ENCODE measurements around the gene E2F1. TPM values are rescaled to one million over a fixed set of nuclear protein-coding genes. Genes with fewer than 3 reads are reported as not detected.

E2F1 gene
- total and polyA plus RNA-seq, 2 experiments from 2014 or later = 12.1 to 42.6 TPM

DNA sequence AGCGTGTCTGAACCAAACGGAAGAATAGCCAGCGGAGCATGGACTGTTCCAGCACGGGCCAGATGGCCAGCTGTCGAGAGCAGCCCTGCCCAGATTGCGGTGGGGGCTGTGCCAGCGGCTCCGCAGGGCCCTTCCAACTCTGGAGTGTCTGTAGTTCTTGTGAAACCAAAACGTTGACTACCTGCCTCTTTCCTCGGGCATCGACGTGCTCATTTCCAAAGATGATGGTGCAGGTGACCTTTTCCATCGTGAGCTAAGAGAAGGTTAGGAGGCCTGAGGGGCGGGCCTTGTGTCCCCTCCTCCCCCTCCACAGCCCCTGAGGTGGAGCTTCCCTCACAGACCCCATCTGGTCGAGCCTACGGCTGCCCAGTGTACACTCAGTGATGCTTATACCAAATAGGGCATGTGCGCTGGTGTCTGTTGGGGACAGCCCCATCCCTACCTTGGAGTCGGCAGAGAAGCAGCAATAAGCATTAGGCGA lies 36.9 kb downstream of the E2F1 start (continued):
- TF ChIP-seq, protein P1, sequence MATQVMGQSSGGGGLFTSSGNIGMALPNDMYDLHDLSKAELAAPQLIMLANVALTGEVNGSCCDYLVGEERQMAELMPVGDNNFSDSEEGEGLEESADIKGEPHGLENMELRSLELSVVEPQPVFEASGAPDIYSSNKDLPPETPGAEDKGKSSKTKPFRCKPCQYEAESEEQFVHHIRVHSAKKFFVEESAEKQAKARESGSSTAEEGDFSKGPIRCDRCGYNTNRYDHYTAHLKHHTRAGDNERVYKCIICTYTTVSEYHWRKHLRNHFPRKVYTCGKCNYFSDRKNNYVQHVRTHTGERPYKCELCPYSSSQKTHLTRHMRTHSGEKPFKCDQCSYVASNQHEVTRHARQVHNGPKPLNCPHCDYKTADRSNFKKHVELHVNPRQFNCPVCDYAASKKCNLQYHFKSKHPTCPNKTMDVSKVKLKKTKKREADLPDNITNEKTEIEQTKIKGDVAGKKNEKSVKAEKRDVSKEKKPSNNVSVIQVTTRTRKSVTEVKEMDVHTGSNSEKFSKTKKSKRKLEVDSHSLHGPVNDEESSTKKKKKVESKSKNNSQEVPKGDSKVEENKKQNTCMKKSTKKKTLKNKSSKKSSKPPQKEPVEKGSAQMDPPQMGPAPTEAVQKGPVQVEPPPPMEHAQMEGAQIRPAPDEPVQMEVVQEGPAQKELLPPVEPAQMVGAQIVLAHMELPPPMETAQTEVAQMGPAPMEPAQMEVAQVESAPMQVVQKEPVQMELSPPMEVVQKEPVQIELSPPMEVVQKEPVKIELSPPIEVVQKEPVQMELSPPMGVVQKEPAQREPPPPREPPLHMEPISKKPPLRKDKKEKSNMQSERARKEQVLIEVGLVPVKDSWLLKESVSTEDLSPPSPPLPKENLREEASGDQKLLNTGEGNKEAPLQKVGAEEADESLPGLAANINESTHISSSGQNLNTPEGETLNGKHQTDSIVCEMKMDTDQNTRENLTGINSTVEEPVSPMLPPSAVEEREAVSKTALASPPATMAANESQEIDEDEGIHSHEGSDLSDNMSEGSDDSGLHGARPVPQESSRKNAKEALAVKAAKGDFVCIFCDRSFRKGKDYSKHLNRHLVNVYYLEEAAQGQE (IDR thresholded peaks at IDR 0.05; ENCODE audit: unreplicated experiment) = no peak
- no peak for TF ChIP-seq EZH2phosphoT487 (IDR thresholded peaks at IDR 0.05; ENCODE audit: unreplicated experiment)
- TF ChIP-seq ETS1 (IDR thresholded peaks at IDR 0.05) = no peak

GRCh38 chr20:33648396-33649004 lies 37.7 kb downstream of the E2F1 start:
- Histone ChIP-seq H3K4me1 (ENCODE audit: insufficient read depth) (no peaks in the 10 kb centered on the region; the same call in 1 of the 2 replicates), H3K4me3 (no peak overlapping the region), H3K9me2 (ENCODE audit: insufficient read depth) (no peaks in the 10 kb centered on the region), H3F3A (replicated peaks; ENCODE audit: low read depth) (no peaks in the 10 kb centered on the region), H3K27me3 (ENCODE audit: insufficient read depth) (no peaks in the 10 kb centered on the region), H3K79me2 (replicated peaks; ENCODE audit: insufficient read depth) (no peaks in the 10 kb centered on the region), H3K4me2 (no peak overlapping the region), H4K20me1 (replicated peaks; ENCODE audit: insufficient read depth) (peaks cover 3% of the 10 kb centered on the region; the same call in 1 of the 2 replicates), H3K36me3 (ENCODE audit: insufficient read depth) (no peaks in the 10 kb centered on the region), H2AFZ (no peak overlapping the region), H3K27ac (ENCODE audit: low read depth) (no peak overlapping the region)
- H3K36me3 Mint-ChIP-seq (ENCODE audit: low read depth) = peaks cover 14% of the 10 kb centered on the region; the same call in 2 of the 3 replicates
- H3K4me3 Mint-ChIP-seq = no peak overlapping the region
- H3K4me1 Mint-ChIP-seq = peaks cover 10% of the 10 kb centered on the region; the same call in 2 of the 3 replicates
- no peak for ATAC-seq
- no peaks in the 10 kb centered on the region for H3K9me3 Mint-ChIP-seq
- TF ChIP-seq CREB1 (CRISPR knock-in tag; IDR thresholded peaks at IDR 0.05; ENCODE audit: low read depth) = no peak
- TF ChIP-seq POLR2AphosphoS5 (IDR thresholded peaks at IDR 0.05; ENCODE audit: low read depth) = no peak
- no peak for TF ChIP-seq CTCF (conservative IDR thresholded peaks at IDR 0.05; ENCODE audit: low read depth in 2 of 2)
- TF ChIP-seq EZH2phosphoT487 (IDR thresholded peaks at IDR 0.05; ENCODE audit: unreplicated experiment) = no peak
- no peak for TF ChIP-seq NANOG (IDR thresholded peaks at IDR 0.05; ENCODE audit: borderline replicate concordance)
- no peak for TF ChIP-seq STAT1 (IDR thresholded peaks at IDR 0.05; ENCODE audit: unreplicated experiment)
- no peak for TF ChIP-seq ZNF114 (CRISPR knock-in tag; IDR thresholded peaks at IDR 0.05)
- TF ChIP-seq, protein P2, sequence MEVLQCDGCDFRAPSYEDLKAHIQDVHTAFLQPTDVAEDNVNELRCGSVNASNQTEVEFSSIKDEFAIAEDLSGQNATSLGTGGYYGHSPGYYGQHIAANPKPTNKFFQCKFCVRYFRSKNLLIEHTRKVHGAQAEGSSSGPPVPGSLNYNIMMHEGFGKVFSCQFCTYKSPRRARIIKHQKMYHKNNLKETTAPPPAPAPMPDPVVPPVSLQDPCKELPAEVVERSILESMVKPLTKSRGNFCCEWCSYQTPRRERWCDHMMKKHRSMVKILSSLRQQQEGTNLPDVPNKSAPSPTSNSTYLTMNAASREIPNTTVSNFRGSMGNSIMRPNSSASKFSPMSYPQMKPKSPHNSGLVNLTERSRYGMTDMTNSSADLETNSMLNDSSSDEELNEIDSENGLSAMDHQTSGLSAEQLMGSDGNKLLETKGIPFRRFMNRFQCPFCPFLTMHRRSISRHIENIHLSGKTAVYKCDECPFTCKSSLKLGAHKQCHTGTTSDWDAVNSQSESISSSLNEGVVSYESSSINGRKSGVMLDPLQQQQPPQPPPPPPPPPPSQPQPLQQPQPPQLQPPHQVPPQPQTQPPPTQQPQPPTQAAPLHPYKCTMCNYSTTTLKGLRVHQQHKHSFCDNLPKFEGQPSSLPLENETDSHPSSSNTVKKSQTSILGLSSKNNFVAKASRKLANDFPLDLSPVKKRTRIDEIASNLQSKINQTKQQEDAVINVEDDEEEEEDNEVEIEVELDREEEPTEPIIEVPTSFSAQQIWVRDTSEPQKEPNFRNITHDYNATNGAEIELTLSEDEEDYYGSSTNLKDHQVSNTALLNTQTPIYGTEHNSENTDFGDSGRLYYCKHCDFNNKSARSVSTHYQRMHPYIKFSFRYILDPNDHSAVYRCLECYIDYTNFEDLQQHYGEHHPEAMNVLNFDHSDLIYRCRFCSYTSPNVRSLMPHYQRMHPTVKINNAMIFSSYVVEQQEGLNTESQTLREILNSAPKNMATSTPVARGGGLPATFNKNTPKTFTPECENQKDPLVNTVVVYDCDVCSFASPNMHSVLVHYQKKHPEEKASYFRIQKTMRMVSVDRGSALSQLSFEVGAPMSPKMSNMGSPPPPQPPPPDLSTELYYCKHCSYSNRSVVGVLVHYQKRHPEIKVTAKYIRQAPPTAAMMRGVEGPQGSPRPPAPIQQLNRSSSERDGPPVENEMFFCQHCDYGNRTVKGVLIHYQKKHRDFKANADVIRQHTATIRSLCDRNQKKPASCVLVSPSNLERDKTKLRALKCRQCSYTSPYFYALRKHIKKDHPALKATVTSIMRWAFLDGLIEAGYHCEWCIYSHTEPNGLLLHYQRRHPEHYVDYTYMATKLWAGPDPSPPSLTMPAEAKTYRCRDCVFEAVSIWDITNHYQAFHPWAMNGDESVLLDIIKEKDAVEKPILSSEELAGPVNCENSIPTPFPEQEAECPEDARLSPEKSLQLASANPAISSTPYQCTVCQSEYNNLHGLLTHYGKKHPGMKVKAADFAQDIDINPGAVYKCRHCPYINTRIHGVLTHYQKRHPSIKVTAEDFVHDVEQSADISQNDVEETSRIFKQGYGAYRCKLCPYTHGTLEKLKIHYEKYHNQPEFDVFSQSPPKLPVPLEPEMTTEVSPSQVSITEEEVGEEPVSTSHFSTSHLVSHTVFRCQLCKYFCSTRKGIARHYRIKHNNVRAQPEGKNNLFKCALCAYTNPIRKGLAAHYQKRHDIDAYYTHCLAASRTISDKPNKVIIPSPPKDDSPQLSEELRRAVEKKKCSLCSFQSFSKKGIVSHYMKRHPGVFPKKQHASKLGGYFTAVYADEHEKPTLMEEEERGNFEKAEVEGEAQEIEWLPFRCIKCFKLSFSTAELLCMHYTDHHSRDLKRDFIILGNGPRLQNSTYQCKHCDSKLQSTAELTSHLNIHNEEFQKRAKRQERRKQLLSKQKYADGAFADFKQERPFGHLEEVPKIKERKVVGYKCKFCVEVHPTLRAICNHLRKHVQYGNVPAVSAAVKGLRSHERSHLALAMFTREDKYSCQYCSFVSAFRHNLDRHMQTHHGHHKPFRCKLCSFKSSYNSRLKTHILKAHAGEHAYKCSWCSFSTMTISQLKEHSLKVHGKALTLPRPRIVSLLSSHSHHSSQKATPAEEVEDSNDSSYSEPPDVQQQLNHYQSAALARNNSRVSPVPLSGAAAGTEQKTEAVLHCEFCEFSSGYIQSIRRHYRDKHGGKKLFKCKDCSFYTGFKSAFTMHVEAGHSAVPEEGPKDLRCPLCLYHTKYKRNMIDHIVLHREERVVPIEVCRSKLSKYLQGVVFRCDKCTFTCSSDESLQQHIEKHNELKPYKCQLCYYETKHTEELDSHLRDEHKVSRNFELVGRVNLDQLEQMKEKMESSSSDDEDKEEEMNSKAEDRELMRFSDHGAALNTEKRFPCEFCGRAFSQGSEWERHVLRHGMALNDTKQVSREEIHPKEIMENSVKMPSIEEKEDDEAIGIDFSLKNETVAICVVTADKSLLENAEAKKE (CRISPR knock-in tag; IDR thresholded peaks at IDR 0.05) = no peak
- TF ChIP-seq ZNF331 (CRISPR knock-in tag; IDR thresholded peaks at IDR 0.05; ENCODE audit: low read depth) = no peak
- no peak overlapping the region for H3K27ac Mint-ChIP-seq
- peaks cover 2% of the 10 kb centered on the region for H3K27me3 Mint-ChIP-seq (ENCODE audit: insufficient read depth, low read depth, poor library complexity)
- no peak for DNase-seq (ENCODE audit: low spot score)
